SK-N-SH treated with all-trans-retinoic acid at 6 μM for 48 hours (cell line): ENCODE results near the gene CRISPLD2.

Experiments
- ATAC-seq: fragments of 200-7000 bp; cut with Tn5 transposase; 3 replicates; pipeline ENCODE4 v1.9.1; 2020; ENCODE audit warnings: mild to moderate bottlenecking, moderate library complexity
- ARNTL ChIP-seq: fragments of 450-650 bp; formaldehyde crosslinking; IDR thresholded peaks from 2 replicates; pipeline ENCODE4 v1.5.0; 2020; ENCODE audit warnings: low read depth, mild to moderate bottlenecking, moderate library complexity, borderline replicate concordance
- BACH2 ChIP-seq: fragments of 250-450 bp; sonication (Bioruptor Pico); IDR thresholded peaks from 2 replicates; pipeline ENCODE4 v1.9.0; 2021; ENCODE audit warnings: mild to moderate bottlenecking, borderline replicate concordance
- CREB5 ChIP-seq: fragments of 250-450 bp; sonication (Bioruptor Pico); IDR thresholded peaks from 2 replicates; pipeline ENCODE4 v1.5.1; 2020; ENCODE audit warnings: low read depth, mild to moderate bottlenecking, moderate library complexity
- CSDC2 ChIP-seq: fragments of 250-450 bp; sonication (Bioruptor Pico); IDR thresholded peaks from 2 replicates; pipeline ENCODE4 v1.5.0; 2020; ENCODE audit warnings: mild to moderate bottlenecking, moderate library complexity
- ESRRG ChIP-seq: fragments of 250-450 bp; sonication (Bioruptor Pico); IDR thresholded peaks from 2 replicates; pipeline ENCODE4 v1.6.1; 2021; ENCODE audit warnings: mild to moderate bottlenecking
- GLIS3 ChIP-seq: fragments of 250-450 bp; sonication (Bioruptor Pico); IDR thresholded peaks from 2 replicates; pipeline ENCODE4 v1.5.0; 2020; ENCODE audit warnings: mild to moderate bottlenecking, moderate library complexity
- ISL1 ChIP-seq: fragments of 250-450 bp; sonication (Bioruptor Pico); IDR thresholded peaks from 2 replicates; pipeline ENCODE4 v2.1.2; 2022; ENCODE audit warnings: mild to moderate bottlenecking, moderate library complexity
- OSR1 ChIP-seq: fragments of 250-450 bp; sonication (Bioruptor Pico); IDR thresholded peaks from 2 replicates; pipeline ENCODE4 v1.8.0; 2022; ENCODE audit warnings: moderate library complexity, mild to moderate bottlenecking, inconsistent platforms
- PATZ1 ChIP-seq: fragments of 250-450 bp; sonication (Bioruptor Pico); IDR thresholded peaks from 2 replicates; pipeline ENCODE4 v1.8.0; 2020; ENCODE audit warnings: mild to moderate bottlenecking, moderate library complexity, borderline replicate concordance
- PPARA ChIP-seq: fragments of 250-450 bp; sonication (Bioruptor Pico); IDR thresholded peaks from 2 replicates; pipeline ENCODE4 v1.5.0; 2020; ENCODE audit warnings: mild to moderate bottlenecking, borderline replicate concordance
- RARB ChIP-seq: fragments of 250-450 bp; sonication (Bioruptor Pico); IDR thresholded peaks from 2 replicates; pipeline ENCODE4 v1.8.0; 2021; ENCODE audit warnings: mild to moderate bottlenecking, moderate library complexity
- SNAI2 ChIP-seq: fragments of 250-450 bp; sonication (Bioruptor Pico); IDR thresholded peaks from 2 replicates; pipeline ENCODE4 v1.5.0; 2020; ENCODE audit warnings: mild to moderate bottlenecking, moderate library complexity
- TCF4 ChIP-seq: fragments of 250-450 bp; sonication (Bioruptor Pico); IDR thresholded peaks from 2 replicates; pipeline ENCODE4 v1.8.0; 2021; ENCODE audit warnings: mild to moderate bottlenecking, moderate library complexity, borderline replicate concordance
- TOX ChIP-seq: fragments of 250-450 bp; sonication (Bioruptor Pico); IDR thresholded peaks from 2 replicates; pipeline ENCODE4 v1.8.0; 2021; ENCODE audit warnings: mild to moderate bottlenecking, moderate library complexity, borderline replicate concordance
- ZFP3 ChIP-seq: fragments of 250-450 bp; sonication (Bioruptor Pico); IDR thresholded peaks from 2 replicates; pipeline ENCODE4 v1.5.0; 2020; ENCODE audit warnings: mild to moderate bottlenecking, moderate library complexity
- ZFP30 ChIP-seq: fragments of 450-650 bp; formaldehyde crosslinking; IDR thresholded peaks from 2 replicates; pipeline ENCODE4 v1.5.0; 2022; ENCODE audit warnings: mild to moderate bottlenecking, moderate library complexity
- ZNF565 ChIP-seq: fragments of 450-650 bp; formaldehyde crosslinking; conservative IDR thresholded peaks from 2 replicates; pipeline ENCODE4 v1.5.0; 2020; ENCODE audit warnings: low read depth, mild to moderate bottlenecking, moderate library complexity
- ZNF70 ChIP-seq: fragments of 450-650 bp; formaldehyde crosslinking; IDR thresholded peaks from 2 replicates; pipeline ENCODE4 v1.5.0; 2020; ENCODE audit warnings: mild to moderate bottlenecking, moderate library complexity
- ZNF8 ChIP-seq: fragments of 450-650 bp; formaldehyde crosslinking; IDR thresholded peaks from 2 replicates; pipeline ENCODE4 v1.5.0; 2020; ENCODE audit warnings: mild to moderate bottlenecking, moderate library complexity
- TF ChIP-seq, protein P1 (sequence below): fragments of 250-450 bp; sonication (Bioruptor Pico); IDR thresholded peaks from 2 replicates; pipeline ENCODE4 v1.8.0; 2021; ENCODE audit warnings: low read depth, mild to moderate bottlenecking, moderate library complexity, borderline replicate concordance
- TF ChIP-seq, protein P2 (sequence below): fragments of 250-450 bp; sonication (Bioruptor Pico); IDR thresholded peaks from 2 replicates; pipeline ENCODE4 v1.5.0; 2020; ENCODE audit warnings: mild to moderate bottlenecking, moderate library complexity
- TF ChIP-seq, protein P3 (sequence below): fragments of 250-450 bp; sonication (Bioruptor Pico); IDR thresholded peaks from 2 replicates; pipeline ENCODE4 v1.5.1; 2021; ENCODE audit warnings: mild to moderate bottlenecking, moderate library complexity

Gene CRISPLD2

GRCh38 chr16:84916850-84917249, 97.1 kb downstream of the CRISPLD2 start (continued):
- TF ChIP-seq, protein P1, sequence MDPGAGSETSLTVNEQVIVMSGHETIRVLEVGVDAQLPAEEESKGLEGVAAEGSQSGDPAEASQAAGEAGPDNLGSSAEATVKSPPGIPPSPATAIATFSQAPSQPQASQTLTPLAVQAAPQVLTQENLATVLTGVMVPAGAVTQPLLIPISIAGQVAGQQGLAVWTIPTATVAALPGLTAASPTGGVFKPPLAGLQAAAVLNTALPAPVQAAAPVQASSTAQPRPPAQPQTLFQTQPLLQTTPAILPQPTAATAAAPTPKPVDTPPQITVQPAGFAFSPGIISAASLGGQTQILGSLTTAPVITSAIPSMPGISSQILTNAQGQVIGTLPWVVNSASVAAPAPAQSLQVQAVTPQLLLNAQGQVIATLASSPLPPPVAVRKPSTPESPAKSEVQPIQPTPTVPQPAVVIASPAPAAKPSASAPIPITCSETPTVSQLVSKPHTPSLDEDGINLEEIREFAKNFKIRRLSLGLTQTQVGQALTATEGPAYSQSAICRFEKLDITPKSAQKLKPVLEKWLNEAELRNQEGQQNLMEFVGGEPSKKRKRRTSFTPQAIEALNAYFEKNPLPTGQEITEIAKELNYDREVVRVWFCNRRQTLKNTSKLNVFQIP, result no peak
- TF ChIP-seq CSDC2 (CRISPR knock-in tag) (no peak), ARNTL (CRISPR knock-in tag) (no peak), ZNF565 (CRISPR knock-in tag) (no peak), OSR1 (CRISPR knock-in tag) (no peak)

GRCh38 chr16:84917492-84917891, 97.7 kb downstream of the CRISPLD2 start:
- TF ChIP-seq ARNTL (CRISPR knock-in tag), result no peak
- no peak for TF ChIP-seq ZFP30 (CRISPR knock-in tag)
- TF ChIP-seq ZNF70 (CRISPR knock-in tag), result no peak
- TF ChIP-seq PATZ1 (CRISPR knock-in tag), result no peak
- TF ChIP-seq ZFP3, result no peak
- no peak for TF ChIP-seq OSR1 (CRISPR knock-in tag)
- TF ChIP-seq, protein P2, sequence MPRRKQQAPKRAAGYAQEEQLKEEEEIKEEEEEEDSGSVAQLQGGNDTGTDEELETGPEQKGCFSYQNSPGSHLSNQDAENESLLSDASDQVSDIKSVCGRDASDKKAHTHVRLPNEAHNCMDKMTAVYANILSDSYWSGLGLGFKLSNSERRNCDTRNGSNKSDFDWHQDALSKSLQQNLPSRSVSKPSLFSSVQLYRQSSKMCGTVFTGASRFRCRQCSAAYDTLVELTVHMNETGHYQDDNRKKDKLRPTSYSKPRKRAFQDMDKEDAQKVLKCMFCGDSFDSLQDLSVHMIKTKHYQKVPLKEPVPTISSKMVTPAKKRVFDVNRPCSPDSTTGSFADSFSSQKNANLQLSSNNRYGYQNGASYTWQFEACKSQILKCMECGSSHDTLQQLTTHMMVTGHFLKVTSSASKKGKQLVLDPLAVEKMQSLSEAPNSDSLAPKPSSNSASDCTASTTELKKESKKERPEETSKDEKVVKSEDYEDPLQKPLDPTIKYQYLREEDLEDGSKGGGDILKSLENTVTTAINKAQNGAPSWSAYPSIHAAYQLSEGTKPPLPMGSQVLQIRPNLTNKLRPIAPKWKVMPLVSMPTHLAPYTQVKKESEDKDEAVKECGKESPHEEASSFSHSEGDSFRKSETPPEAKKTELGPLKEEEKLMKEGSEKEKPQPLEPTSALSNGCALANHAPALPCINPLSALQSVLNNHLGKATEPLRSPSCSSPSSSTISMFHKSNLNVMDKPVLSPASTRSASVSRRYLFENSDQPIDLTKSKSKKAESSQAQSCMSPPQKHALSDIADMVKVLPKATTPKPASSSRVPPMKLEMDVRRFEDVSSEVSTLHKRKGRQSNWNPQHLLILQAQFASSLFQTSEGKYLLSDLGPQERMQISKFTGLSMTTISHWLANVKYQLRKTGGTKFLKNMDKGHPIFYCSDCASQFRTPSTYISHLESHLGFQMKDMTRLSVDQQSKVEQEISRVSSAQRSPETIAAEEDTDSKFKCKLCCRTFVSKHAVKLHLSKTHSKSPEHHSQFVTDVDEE (CRISPR knock-in tag), result no peak
- no peak for TF ChIP-seq CSDC2 (CRISPR knock-in tag)
- TF ChIP-seq, protein P1, result no peak
- no peak for TF ChIP-seq CREB5
- TF ChIP-seq TOX, result no peak
- ATAC-seq, result no peak

DNA sequence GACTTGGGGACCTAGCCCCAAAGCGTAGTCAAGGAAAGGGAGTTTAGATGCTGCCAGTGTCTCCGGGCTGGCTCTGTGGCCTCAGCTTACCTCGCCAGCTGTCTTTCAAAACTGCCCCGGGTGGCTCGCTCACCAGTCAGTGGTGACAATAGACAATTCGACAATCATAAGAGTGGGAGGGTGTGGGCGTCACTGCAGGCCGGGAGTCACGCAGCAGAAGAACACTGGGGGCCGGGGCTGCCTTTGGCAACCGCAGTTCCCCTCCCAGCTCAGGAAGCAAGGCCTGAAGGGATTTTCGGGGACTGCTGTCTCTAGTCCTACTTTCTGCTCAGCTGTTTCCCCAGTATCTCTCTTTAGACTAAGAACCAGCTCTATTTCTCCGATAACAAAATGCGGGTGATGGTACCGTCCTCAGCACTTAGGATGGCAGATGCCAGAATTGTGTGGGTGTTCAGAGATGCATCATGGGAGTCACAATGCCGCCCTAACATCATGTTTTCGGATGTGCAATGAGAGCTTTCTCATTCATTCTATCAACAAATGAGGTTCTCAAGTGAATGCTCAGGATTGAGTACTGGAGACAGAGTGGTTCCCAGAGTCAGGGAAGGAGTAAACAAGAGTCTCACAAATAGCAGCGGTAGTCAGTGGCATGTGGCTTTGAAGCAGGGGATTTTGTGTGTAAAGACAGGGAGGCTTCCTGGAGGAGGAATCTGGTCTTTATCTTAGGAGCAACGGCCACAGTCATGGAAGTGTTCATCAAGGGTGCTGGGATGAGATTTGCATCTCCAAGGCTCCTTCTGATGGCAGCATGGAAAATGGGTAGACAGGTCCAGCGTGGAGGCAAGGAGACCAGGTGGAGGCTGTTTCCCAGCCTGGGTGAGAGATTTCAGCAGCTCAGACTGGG, 98.5 kb downstream of the CRISPLD2 start:
- no peak for ATAC-seq
- TF ChIP-seq ZFP3 (no peak), BACH2 (CRISPR knock-in tag) (no peak), SNAI2 (CRISPR knock-in tag) (no peak), PPARA (CRISPR knock-in tag) (no peak)

DNA sequence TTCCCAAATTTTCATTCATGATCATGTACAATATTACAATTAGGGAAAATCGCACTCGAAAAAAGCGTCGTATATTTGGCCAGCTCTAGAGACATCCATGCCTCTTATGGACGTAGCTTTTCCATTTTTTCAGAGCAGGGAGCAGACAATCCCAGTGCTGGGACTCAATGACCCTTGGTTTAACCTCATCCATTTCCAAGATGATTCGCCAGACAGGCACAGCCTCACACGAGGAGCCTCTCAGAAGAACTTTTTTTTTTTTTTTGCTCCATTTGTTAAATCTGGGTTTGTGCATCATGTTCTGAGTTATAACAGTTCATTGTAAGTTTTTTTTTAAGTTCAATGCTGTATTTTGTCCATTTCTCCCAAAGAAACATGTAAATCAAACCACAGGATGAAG, 99.5 kb downstream of the CRISPLD2 start:
- peak; percentile 12; the same call in 2 of the 3 replicates for ATAC-seq
- no peak for TF ChIP-seq ESRRG (CRISPR knock-in tag)
- TF ChIP-seq TCF4, result no peak
- no peak for TF ChIP-seq ZFP30 (CRISPR knock-in tag)
- no peak for TF ChIP-seq CSDC2 (CRISPR knock-in tag)
- TF ChIP-seq ARNTL (CRISPR knock-in tag), result no peak
- no peak for TF ChIP-seq PPARA (CRISPR knock-in tag)
- TF ChIP-seq, protein P2 (CRISPR knock-in tag), result no peak
- TF ChIP-seq, protein P3, sequence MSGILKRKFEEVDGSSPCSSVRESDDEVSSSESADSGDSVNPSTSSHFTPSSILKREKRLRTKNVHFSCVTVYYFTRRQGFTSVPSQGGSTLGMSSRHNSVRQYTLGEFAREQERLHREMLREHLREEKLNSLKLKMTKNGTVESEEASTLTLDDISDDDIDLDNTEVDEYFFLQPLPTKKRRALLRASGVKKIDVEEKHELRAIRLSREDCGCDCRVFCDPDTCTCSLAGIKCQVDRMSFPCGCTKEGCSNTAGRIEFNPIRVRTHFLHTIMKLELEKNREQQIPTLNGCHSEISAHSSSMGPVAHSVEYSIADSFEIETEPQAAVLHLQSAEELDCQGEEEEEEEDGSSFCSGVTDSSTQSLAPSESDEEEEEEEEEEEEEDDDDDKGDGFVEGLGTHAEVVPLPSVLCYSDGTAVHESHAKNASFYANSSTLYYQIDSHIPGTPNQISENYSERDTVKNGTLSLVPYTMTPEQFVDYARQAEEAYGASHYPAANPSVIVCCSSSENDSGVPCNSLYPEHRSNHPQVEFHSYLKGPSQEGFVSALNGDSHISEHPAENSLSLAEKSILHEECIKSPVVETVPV (CRISPR knock-in tag), result no peak
- no peak for TF ChIP-seq GLIS3 (CRISPR knock-in tag)
- no peak for TF ChIP-seq RARB
- TF ChIP-seq ZNF70 (CRISPR knock-in tag), result no peak
- TF ChIP-seq ZNF8 (CRISPR knock-in tag), result no peak
- TF ChIP-seq ISL1 (CRISPR knock-in tag), result no peak
